GM12875 (cell line): ENCODE data around the gene CDC42EP3.

Experiments
- H3K4me3 ChIP-seq: one replicate; pipeline ENCODE4 v1.5.1; 2011; ENCODE audit warnings: low read depth, low read length, control low read depth
- TF ChIP-seq, protein P1 (sequence below): IDR thresholded peaks from 2 replicates; pipeline ENCODE4 v1.5.1; 2011; ENCODE audit warnings: low read depth, mild to moderate bottlenecking, control low read depth, inconsistent platforms, low read length, moderate library complexity, borderline replicate concordance; ENCODE audit not compliant: insufficient read depth

CDC42EP3 gene

DNA sequence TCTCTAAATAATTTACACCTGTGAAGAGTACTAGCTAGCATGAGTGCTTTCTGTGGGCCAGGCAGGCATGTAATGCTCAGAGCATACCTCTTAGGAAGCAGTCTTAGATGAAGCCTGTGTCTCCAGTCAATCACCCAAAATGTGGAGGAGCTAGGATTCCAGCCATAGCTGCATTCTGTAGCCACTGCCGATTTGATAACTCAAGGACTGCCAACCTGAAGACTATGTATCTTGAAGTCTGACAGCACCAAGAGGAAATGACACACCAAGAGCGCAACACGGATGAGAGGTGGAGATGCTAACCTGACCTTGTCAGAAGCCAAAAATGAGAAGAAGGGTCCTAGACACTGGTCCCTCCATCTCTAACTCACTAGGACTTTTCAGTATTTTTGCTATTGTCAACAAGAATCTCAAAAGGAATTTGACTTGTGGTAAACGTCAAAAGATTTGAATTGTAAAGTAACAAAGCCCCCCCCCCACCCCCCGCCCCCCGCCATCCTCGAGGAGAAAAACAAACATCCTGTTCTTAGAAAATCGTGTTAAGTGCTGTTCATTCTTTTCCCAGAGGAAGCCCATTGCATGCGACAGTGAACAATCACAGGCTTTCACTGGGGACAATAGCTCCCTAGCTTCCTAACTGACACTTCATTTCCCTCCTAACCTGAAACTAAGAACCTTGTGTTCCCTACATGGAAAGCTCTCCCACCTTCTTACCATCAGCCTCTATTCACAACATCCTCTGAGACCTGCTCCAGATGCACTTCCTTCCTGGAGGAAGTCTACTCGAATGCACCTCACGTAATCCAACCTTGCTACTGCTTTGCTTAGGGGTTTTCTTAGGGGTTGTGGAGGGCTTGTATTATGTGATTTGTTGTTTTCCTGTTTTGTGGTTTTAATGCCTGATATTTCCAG, 14.7 kb downstream of the CDC42EP3 start:
- no peak overlapping the region for H3K4me3 ChIP-seq
- TF ChIP-seq, protein P1, sequence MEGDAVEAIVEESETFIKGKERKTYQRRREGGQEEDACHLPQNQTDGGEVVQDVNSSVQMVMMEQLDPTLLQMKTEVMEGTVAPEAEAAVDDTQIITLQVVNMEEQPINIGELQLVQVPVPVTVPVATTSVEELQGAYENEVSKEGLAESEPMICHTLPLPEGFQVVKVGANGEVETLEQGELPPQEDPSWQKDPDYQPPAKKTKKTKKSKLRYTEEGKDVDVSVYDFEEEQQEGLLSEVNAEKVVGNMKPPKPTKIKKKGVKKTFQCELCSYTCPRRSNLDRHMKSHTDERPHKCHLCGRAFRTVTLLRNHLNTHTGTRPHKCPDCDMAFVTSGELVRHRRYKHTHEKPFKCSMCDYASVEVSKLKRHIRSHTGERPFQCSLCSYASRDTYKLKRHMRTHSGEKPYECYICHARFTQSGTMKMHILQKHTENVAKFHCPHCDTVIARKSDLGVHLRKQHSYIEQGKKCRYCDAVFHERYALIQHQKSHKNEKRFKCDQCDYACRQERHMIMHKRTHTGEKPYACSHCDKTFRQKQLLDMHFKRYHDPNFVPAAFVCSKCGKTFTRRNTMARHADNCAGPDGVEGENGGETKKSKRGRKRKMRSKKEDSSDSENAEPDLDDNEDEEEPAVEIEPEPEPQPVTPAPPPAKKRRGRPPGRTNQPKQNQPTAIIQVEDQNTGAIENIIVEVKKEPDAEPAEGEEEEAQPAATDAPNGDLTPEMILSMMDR = no peak

DNA sequence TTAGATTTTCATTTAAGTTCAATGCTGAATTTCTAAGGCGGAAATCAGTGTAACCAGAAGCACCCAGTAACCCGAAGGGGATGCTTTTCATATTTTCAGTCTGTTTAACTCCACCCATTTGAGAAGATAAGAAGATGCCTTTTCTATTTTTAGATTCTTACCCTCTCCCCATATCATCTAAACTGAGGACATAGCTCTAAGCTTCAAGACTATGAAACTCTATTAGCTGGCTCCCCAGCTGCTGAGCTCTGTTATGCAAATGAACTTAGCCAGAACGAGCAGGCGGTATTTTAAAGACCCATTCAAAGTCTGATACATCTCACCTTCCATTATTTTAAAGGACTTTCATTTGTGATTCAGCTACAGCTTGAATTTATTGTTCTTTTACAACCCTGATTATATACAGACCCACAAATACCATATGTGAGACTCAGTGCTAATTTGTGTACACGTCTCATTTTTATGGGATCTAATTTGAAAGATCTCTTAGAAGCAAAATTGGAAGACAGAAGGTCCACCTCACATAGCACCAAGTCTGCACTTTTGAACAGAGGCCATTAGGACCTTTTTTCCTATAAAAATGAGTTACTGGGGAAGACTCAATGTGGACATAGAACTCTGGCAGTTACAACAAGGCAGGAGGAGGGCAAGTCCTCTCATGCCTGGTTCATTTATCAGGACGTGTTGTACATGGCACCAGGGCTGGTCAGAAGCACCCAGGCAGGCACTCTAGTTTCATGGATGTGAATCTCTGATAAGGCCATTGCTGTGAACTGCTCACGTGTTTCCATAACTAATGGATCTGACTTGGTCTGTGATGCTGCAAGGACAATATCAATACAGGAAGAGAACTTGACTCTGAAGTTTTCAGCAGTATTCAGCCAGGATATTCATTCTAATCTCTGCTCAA, 16.3 kb downstream of the CDC42EP3 start:
- TF ChIP-seq, protein P1 = no peak
- peak overlapping the region; percentile 12 for H3K4me3 ChIP-seq

DNA sequence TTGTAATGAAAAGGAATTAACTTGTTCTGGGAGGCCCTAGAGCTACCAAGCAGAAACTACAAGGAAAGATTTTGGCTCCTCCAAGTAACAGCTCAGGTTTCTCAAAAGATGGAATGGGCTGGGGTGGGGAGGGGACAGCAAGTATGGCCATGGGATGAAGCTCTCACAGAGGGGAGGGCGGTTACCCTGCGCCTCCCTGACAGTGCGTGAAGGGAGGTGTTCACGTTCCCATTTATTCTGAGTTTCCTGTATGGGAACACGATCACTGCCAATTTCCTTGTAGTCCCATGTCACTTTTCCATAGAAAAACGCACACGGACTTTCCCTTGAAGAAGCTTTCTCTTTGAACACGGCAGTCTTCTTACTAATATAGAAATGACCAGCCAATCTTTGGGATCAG, 17.0 kb downstream of the CDC42EP3 start:
- H3K4me3 ChIP-seq = peak overlapping the region; percentile 18
- TF ChIP-seq, protein P1 = no peak

DNA sequence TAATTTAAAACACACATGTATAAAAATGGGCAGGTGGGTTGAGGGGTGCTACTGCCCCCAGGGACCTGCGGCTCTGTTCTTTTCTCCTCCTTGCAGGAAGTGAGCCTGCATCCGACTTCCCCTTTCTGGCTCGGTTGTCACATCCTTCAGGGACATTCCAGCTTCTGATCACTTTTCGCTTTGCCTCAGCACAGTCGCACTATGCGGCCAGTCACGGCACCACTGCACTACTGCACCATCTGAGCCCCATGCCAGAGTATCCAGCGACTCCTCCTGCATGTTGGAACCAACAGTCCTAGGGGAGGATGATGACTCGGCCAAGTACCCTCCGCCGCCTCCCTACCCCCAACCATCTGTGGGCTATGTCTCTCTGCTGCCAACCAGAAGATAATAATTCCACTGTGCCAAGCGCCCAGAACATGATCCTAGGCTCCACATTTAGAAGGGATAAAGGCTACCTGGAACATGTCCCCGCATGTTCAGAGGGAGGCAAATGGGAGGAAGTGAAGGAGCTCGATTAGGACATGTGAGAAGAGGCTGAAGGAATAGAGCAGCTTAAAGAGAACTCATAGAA, 17.6 kb downstream of the CDC42EP3 start:
- TF ChIP-seq, protein P1 = no peak
- peak overlapping the region; percentile 17 for H3K4me3 ChIP-seq

DNA sequence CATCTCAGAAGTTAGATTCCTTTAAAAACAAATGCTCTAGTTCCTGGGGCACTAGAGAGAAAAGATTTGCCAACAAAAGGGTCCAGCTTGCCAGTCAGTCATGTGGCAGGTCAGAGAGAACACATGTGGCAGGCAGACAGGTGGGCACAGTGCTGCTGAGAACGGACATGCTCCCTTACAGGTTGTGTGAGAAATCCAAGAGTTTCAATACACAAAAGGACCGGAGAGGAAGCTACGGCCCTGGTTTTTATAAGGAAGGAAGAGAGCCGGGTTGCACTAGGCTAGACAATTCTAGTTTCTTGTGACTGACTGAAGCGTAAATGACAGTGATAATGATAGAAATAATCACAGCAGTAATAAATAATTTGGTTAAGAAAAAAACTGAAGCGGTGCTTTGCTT, 18.3 kb downstream of the CDC42EP3 start:
- H3K4me3 ChIP-seq = no peak overlapping the region
- TF ChIP-seq, protein P1 = no peak

DNA sequence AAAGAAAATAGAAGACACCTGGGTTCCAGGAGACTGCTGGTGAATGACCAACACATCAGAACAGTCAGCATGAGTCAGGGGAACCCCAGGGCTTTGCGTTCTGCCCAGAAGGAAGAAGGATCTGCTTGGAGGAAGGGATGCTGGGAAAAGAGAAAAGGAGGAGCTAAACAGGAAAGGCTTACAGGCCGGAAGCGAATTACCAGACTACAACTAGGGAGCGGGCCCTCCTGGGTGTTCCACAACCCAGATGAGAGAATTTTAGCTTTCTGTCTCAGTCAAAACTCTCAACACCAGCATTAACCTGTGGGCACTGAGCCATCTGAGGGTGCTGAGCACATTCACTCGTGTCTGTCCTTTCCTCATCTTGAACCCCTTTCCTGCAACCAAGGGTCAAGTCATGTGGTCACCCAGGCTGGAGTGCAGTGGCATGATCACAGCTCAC, 19.2 kb downstream of the CDC42EP3 start:
- TF ChIP-seq, protein P1 = no peak
- H3K4me3 ChIP-seq = no peak overlapping the region
